Hepatocyte (in vitro differentiated cells): Measurements from ENCODE around the gene KCTD15. TPM values are rescaled to one million over a fixed set of nuclear protein-coding genes. Genes with fewer than 3 reads are reported as not detected.

ENCODE experiments used
- DNase-seq: peaks from one replicate; pipeline ENCODE4 v3.0.0-alpha.2; 2016; ENCODE audit warnings: low spot score
- H2AFZ ChIP-seq: fragments of 200-600 bp; sonication (generic); 2 replicates; pipeline ENCODE4 v1.6.0; 2016; ENCODE audit warnings: antibody characterized with exemption, mild to moderate bottlenecking
- H3K27ac ChIP-seq: fragments of 200-600 bp; sonication (generic); 2 replicates; pipeline ENCODE4 v1.5.1; 2016; ENCODE audit warnings: mild to moderate bottlenecking
- H3K27me3 ChIP-seq: fragments of 200-600 bp; sonication (generic); 2 replicates; pipeline ENCODE4 v1.6.1; 2016
- H3K36me3 ChIP-seq: fragments of 200-600 bp; sonication (generic); replicated peaks from 2 replicates; pipeline ENCODE4 v1.5.1; 2016; ENCODE audit warnings: low read depth; ENCODE audit not compliant: insufficient read depth
- H3K4me1 ChIP-seq: fragments of 200-600 bp; sonication (generic); 2 replicates; pipeline ENCODE4 v1.5.1; 2016; ENCODE audit warnings: mild to moderate bottlenecking, moderate library complexity; ENCODE audit not compliant: insufficient read depth
- H3K4me2 ChIP-seq: fragments of 200-600 bp; sonication (generic); 2 replicates; pipeline ENCODE4 v1.6.0; 2016
- H3K4me3 ChIP-seq: fragments of 200-600 bp; sonication (generic); 2 replicates; pipeline ENCODE4 v1.5.1; 2016; ENCODE audit warnings: mild to moderate bottlenecking
- H3K79me2 ChIP-seq: fragments of 200-600 bp; sonication (generic); 2 replicates; pipeline ENCODE4 v1.6.0; 2017; ENCODE audit warnings: mild to moderate bottlenecking
- H3K9me2 ChIP-seq: fragments of 200-600 bp; sonication (generic); replicated peaks from 2 replicates; pipeline ENCODE4 v1.6.0; 2017; ENCODE audit warnings: mild to moderate bottlenecking; ENCODE audit not compliant: insufficient read depth
- H3K9me3 ChIP-seq: fragments of 200-600 bp; sonication (generic); 2 replicates; pipeline ENCODE4 v1.5.1; 2016; ENCODE audit warnings: low read depth, mild to moderate bottlenecking
- H4K20me1 ChIP-seq: fragments of 200-600 bp; sonication (generic); 2 replicates; pipeline ENCODE4 v1.6.0; 2016; ENCODE audit warnings: mild to moderate bottlenecking; ENCODE audit not compliant: insufficient read depth, poor library complexity, severe bottlenecking
- CTCF ChIP-seq: fragments of 200-600 bp; sonication (generic); IDR thresholded peaks from 2 replicates; pipeline ENCODE4 v1.5.1; 2016; ENCODE audit warnings: antibody characterized with exemption, mild to moderate bottlenecking; ENCODE audit not compliant: poor library complexity
- EZH2 ChIP-seq: fragments of 200-600 bp; sonication (generic); IDR thresholded peaks from 2 replicates; pipeline ENCODE4 v1.6.1; 2016; ENCODE audit warnings: antibody characterized with exemption, mild to moderate bottlenecking, borderline replicate concordance
- EZH2phosphoT487 ChIP-seq: fragments of 200-600 bp; sonication (generic); IDR thresholded peaks from one replicate; pipeline ENCODE4 v1.6.1; 2018; ENCODE audit warnings: antibody characterized with exemption, mild to moderate bottlenecking, low read depth, moderate library complexity; ENCODE audit not compliant: unreplicated experiment, severe bottlenecking
- WGBS: methylation state at CpG from one replicate; pipeline ENCODE4 v1.1.6; 2016; ENCODE audit warnings: low lambda C conversion rate; ENCODE audit errors: missing lambda C conversion rate; 5-methylcytosine and 5-hydroxymethylcytosine counted together
- polyA plus RNA-seq: library from polyadenylated mRNA; unstranded; fragments of >200 nt; fragmentation: Nextera tagmentation; extraction: Ambion mirVana; gene quantifications from 2 replicates; pipeline ENCODE4 v1.2.1, GENCODE V29; 2016
- total RNA-seq: library from RNA; depleted of rRNA; stranded (reverse); fragments of >200 nt; gene quantifications from 2 replicates; pipeline ENCODE4 v1.2.3, GENCODE V29; 2014

KCTD15 gene
- total and polyA plus RNA-seq, 2 experiments from 2014 or later = 10.1 to 55.8 TPM

DNA sequence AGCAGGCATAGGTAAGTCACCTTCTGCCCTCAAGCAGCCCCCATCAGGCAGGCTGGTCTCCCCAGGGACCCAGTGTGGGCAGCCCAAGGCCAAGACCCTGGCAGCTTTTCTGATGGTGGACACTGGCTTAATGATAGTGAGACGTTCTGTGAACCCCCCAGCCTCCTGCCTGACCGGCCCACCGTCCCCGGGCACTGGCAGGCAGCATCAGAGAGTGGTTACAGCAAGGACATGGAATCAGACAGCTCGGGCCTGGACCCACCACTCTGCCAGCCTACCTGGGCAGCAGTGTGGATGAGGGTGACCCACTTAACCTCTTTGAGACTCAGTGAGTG, 45.3 kb upstream of the KCTD15 start:
- no peak overlapping the region for H2AFZ ChIP-seq
- no peaks in the 10 kb centered on the region for H3K4me1 ChIP-seq
- H3K36me3 ChIP-seq = no peaks in the 10 kb centered on the region
- no peak for DNase-seq
- no peak overlapping the region for H3K27ac ChIP-seq
- 75% methylated on average over 5 of the region's 5 CpGs for WGBS
- H3K9me2 ChIP-seq = no peaks in the 10 kb centered on the region
- no peaks in the 10 kb centered on the region for H3K9me3 ChIP-seq
- no peaks in the 10 kb centered on the region for H3K27me3 ChIP-seq
- H3K79me2 ChIP-seq = no peaks in the 10 kb centered on the region
- TF ChIP-seq EZH2 = no peak
- TF ChIP-seq EZH2phosphoT487 = no peak
- H3K4me3 ChIP-seq = no peak overlapping the region
- H4K20me1 ChIP-seq = no peaks in the 10 kb centered on the region
- H3K4me2 ChIP-seq = no peak overlapping the region

GRCh38 chr19:33752018-33752800, 44.5 kb upstream of the KCTD15 start:
- no peak for TF ChIP-seq EZH2phosphoT487
- no peak for TF ChIP-seq CTCF
- TF ChIP-seq EZH2 = no peak
- 77% methylated on average over 27 of the region's 27 CpGs for WGBS

GRCh38 chr19:33752945-33753344, 43.7 kb upstream of the KCTD15 start:
- Histone ChIP-seq H3K27me3 (no peaks in the 10 kb centered on the region), H3K9me2 (no peaks in the 10 kb centered on the region), H3K27ac (no peak overlapping the region), H3K79me2 (no peaks in the 10 kb centered on the region), H3K4me3 (no peak overlapping the region), H3K4me1 (no peaks in the 10 kb centered on the region), H4K20me1 (no peaks in the 10 kb centered on the region), H2AFZ (no peak overlapping the region), H3K4me2 (no peak overlapping the region), H3K9me3 (no peaks in the 10 kb centered on the region), H3K36me3 (no peaks in the 10 kb centered on the region)
- TF ChIP-seq EZH2 (no peak), CTCF (no peak), EZH2phosphoT487 (no peak)
- 86% methylated on average over 6 of the region's 6 CpGs for WGBS
- no peak for DNase-seq

More at GRCh38 chr19:33752018-33752800, 44.5 kb upstream of the KCTD15 start:
- no peak for DNase-seq
- H3K9me3 ChIP-seq = no peaks in the 10 kb centered on the region
- no peaks in the 10 kb centered on the region for H4K20me1 ChIP-seq
- no peak overlapping the region for H3K4me2 ChIP-seq
- H3K4me3 ChIP-seq = no peak overlapping the region
- H3K27ac ChIP-seq = no peak overlapping the region
- no peaks in the 10 kb centered on the region for H3K79me2 ChIP-seq
- no peaks in the 10 kb centered on the region for H3K27me3 ChIP-seq
- no peaks in the 10 kb centered on the region for H3K36me3 ChIP-seq
- no peaks in the 10 kb centered on the region for H3K4me1 ChIP-seq
- H2AFZ ChIP-seq = no peak overlapping the region
- no peaks in the 10 kb centered on the region for H3K9me2 ChIP-seq

- WGBS = 66% methylated on average over 7 of the region's 7 CpGs
- H3K36me3 ChIP-seq = no peaks in the 10 kb centered on the region
- no peaks in the 10 kb centered on the region for H3K9me2 ChIP-seq
- H2AFZ ChIP-seq = no peak overlapping the region
- H3K9me3 ChIP-seq = no peaks in the 10 kb centered on the region
- DNase-seq = no peak
- no peak overlapping the region for H3K4me2 ChIP-seq
- H3K27ac ChIP-seq = no peak overlapping the region
- no peaks in the 10 kb centered on the region for H3K79me2 ChIP-seq
- TF ChIP-seq EZH2 (no peak), CTCF (no peak), EZH2phosphoT487 (no peak)
- H3K4me1 ChIP-seq = no peaks in the 10 kb centered on the region
- H4K20me1 ChIP-seq = no peaks in the 10 kb centered on the region
- no peak overlapping the region for H3K4me3 ChIP-seq
- no peaks in the 10 kb centered on the region for H3K27me3 ChIP-seq
These were observed 42.3 kb upstream of the KCTD15 start for GRCh38 chr19:33754361-33754760.
